ENCODE data around the gene TRIM44.

The TRIM44 gene

DNA sequence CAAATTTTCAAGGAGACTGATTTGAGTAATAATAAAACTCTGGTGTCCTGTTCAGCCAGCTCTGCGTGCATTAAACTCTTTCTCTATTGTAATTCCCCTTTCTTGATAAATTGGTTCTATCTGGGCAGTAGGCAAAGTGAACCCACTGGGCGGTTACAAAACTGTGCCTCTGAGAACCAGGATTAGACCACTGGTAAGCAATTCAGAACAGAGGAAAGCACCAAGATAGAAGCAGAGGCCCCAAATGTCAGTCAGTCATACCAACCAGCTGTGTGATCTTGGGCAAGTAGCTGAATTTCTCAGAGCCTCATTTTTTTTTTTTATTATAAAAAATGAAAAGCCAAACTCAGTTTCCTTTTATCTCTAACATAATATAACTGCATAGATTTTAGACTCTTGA, 54.9 kb downstream of the TRIM44 start:
- no peak for DNase-seq (ENCODE audit: low spot score)

DNA sequence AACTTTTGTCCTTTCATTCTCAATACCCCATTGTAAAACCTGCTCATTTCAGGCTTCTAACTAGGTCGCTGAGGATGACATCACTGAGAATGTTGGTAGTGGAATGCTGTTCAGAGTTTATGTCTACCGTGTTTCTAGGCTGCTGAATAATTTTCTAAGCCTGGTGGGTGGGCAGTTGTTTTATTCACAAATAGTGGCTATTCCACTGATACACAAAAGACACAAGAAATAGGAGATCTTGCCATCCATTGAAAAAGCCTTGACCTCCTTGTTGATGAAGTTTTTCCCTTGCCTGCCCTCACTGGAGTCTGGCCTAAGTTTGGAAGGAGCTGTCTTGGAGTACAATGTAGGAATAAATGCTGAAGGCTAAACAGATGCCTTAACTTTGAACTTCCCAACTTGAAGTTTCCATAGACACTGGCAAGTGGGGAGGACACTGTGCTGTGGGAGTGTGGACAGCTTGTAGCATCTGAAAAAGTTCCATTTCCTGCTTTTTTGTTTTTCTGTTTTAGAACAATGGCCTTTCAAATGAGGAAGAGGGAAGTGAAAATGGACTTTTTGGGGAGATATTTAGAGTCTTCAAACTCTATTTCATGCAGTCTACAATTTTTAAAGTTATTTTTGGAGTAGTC, 59.2 kb downstream of the TRIM44 start:
- no peak for DNase-seq (ENCODE audit: low spot score)

DNA sequence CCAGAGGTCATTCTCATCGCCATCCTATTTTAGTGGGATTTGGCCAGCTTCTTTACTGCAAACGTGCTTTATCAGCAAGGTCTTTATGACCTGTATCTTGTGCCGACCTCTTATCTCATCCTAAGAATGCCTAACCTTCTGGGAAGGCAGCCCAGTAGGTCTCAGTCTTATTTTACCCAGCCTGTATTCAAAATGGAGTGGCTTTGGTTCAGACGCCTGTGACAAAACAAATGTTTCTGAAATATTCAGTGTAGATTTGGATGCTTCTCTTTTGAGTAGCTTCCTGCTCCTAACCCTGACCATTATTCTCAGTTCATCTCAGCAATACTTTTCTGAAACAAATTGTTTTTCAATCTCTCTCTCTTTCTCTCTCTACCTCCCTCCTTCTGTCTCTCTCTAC, 60.1 kb downstream of the TRIM44 start:
- no peak for DNase-seq (ENCODE audit: low spot score)

DNA sequence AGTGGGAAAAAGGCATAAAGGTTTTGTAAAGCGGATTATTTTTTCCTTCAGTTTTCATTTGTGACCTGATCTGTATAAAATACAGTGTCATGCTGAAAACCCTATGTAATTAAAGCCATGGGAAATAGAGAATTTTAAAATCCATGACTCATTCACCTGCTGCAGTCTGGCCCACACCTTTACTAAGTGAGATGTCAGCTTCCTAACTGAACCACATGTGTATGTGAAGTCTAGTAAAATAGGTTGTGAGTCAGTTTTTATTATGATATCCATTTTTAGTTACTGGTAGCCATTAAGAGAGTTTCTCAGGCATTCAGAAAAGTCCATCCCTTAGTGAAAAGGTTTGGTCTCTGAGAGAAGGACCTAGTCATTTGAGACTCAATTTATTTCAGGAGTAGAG, 60.9 kb downstream of the TRIM44 start:
- DNase-seq (ENCODE audit: low spot score), result no peak

DNA sequence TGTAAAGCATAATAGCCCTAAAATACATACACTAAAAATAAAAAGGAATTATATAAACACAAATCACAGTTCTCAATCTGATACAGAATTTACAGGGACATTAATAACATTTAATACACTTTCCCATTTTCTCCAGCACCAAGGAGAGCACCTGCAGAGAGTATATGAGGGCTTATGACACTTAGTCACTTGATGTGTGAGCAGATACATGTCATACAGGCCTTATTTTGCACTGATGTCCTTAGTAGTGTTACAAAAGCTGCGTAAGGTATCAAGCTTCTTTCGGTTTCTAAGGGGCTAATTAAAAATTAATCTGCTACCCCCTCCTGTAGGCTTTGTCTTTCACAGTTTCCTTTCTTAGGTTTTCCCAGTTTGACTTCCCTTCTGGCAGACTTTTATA, 61.3 kb downstream of the TRIM44 start:
- no peak for DNase-seq (ENCODE audit: low spot score)

DNA sequence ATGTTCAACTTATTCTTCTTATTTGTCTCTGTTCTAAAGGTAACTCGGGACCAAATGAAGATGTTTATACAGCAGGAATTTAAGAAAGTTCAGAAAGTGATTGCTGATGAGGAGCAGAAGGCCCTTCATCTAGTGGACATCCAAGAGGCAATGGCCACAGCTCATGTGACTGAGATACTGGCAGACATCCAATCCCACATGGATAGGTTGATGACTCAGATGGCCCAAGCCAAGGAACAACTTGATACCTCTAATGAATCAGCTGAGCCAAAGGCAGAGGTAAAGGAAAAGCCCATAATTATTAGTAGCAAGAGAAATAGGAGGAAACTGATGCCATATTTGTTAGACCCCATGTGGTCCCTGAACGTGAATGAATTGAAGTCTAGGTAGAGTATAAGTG, 63.3 kb downstream of the TRIM44 start:
- DNase-seq (ENCODE audit: low spot score), result peak; percentile 32

DNA sequence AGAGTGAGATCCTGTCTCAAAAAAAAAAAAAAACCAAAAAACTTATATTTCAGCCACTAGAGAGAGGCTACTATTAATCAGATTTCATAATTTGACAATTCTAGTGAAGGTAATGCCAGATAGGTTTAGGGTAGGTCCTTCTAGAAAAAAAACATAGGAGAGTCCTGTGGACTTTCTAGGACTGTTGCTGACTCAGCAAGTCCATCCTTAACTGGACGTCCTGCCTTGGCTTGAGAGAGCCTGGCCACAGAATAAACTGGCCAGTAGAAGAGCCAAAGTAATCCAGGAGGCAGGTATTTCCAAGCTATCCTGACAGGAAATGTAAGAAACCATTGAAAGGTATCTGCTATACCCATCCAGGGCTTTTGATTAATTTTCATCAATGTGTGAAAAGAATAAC, 64.6 kb downstream of the TRIM44 start:
- DNase-seq (ENCODE audit: low spot score), result no peak

DNA sequence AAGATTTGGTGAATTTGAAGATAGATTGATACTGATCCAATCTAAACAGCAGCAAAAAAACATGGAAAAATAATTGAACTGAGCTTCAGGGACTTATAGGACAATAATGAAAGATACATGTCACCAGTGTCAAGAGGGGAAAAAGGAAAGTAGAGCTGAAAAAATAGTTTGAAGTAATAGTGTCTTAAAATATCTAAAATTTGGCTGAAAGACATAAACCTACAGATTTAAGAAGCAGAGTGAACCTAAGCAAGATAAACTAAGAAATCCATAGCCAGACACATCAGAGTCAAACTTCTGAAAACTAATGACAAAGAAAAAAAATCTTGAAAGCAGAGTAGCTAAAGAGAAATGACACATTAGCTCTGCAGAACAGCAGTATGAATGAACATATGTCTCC, 67.7 kb downstream of the TRIM44 start:
- DNase-seq (ENCODE audit: low spot score), result no peak

DNA sequence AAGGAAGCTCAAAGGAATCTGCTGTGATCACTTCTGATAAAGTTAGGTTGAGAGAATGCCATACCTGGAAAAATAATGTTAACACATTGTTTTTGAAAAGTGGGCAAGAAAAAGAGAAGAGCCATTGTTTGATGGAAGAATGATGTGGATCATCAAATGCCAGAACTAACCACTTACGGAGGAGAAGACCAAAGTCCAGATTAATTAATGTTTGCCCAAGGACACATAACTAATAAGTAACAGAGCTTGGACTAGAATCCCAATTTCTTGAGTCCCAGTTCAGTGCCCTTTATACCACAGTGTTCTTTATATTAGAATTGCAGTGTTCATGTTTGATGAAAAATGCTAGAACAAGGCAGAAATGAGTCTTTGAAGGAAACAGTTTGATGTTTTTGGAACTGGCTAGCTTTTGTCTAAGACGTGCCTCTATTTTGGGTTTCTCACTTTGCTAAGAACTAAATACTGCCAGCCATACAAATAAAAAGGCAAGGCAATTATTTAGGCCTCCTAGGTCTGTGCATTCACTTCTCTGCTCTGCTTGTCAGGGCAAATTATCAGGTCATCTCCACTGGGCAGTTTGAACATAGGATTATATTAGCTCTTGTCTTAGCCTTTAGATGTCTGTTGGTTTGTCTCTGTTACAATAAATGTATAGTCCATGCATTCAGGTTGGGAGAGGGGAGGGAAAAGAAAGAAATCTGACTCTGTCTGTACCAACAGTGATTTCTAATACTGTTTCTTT, 72.3 kb downstream of the TRIM44 start:
- no peak for DNase-seq (ENCODE audit: low spot score)

DNA sequence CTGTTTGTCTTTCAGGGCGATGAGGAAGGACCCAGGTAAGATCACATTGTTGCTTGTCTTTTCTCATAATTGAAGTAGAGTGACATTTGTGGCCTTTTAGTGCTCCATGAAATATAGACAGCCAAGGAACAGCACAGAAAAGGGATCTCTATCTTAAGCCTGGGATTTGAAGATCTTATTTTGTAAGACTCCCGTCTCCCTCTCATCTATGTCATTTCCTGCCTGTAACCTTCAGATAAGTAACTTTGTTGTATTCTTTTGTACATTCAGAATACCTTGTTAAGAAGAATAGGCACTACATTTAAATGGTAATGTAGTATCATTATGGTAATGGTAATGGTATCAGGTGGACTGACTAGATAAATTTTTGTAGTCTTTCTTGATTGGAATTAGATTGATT, 72.8 kb downstream of the TRIM44 start:
- no peak for DNase-seq (ENCODE audit: low spot score)

DNA sequence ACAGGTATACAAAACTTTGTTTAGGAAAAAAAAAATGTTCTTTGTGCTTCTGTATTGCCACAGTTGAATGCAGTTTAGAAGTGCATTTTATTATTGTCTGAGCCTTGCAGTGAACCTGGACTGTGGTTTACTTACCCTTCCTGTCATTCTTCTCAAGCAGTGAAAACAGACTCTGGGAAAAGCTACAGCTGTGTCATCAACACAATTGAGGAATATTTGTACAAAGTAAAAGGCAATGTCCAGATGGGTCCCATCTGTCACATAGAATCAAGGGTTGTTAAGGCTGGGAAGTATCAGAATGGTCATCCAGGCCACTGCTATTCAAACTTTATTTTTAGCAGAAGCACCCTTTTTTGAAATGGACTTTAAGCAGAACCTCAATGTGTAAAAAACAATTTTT, 73.3 kb downstream of the TRIM44 start:
- DNase-seq (ENCODE audit: low spot score), result no peak

DNA sequence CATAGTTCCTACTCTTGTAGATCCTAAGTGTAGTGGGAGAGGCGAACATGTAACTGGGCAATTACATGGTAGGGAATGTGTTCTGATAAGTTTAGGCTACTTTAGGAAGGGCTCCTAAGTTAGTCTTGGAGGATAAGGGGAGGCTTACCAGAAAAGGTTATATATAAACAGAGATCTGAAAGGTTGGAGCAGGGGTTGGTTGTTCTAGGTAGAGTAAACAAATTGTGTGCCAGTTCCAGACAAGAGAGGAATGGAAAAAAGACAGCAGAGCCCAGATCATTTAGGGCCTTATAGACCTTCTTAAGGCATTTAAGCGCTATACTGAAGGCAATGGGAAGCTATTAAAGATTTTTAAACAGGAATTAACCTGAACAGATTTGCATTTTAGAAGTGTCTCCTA, 74.4 kb downstream of the TRIM44 start:
- DNase-seq (ENCODE audit: low spot score), result no peak

DNA sequence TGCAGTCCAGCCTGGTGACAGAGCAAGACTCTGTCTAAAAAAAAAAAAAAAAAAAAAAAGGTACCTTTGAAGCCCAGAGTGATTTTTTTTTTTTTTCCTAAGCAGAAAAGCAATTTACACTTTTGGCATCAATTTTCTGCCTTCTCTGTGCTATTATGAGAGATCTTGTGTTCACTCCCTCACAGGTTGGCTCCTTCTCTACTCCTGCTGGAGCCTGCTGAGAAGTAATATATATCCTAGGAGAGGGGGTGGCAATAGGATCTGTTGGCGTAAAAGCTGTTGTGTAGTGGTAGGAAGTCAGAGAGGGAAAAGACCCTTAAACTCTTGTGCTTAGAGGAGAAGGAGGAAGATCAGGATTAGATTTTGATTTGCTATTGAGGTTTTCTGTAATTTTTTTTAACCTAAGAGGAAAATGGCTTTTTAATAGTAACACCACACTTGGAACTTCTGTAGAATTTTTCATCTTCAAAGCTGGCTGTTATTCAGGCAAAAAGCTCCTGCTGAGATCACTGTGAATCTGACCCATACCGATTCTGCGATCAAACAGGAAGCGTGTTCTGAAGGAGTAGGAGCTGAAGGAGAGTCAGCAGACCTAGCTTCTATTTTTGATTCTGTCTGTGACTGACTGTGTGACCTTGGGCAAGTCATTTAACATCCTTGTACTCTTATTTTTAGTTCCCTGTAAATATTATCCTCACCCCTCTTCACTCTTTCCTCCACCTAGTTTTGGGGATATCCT, 77.7 kb downstream of the TRIM44 start:
- no peak for DNase-seq (ENCODE audit: low spot score)

DNA sequence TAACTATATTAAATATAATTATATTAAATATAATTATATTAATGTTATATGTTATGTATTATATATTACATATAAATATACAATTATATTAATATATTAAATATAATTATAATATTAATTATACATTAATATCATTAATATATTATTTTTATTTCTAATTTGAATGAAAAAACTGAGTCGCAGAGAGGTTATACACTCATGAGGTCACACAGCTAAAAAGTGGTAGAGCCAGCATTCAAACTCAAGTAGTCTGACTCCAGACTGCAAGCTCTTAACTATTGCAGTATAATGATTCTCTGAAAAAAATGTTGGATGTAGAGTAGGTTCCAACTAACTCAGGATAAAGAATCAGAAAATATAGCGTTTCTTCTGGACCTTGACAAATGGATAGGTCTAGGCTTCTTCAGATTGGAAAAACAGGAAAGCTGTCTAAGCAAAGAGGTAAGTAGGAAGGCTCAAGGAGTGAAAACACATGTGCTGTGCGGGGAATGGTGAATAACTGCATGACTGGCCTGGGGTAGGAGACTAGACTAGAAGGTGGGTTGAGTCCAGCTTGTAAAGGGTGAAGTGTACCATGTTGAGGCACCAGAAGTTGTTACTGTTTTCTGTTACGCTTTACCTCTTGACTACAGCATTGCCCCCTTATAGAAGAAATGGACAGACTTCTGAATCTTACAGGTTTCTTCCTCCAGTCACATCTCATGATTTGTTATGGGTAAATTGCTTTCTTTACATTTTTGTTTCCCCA, 80.3 kb downstream of the TRIM44 start:
- no peak for DNase-seq (ENCODE audit: low spot score)

DNA sequence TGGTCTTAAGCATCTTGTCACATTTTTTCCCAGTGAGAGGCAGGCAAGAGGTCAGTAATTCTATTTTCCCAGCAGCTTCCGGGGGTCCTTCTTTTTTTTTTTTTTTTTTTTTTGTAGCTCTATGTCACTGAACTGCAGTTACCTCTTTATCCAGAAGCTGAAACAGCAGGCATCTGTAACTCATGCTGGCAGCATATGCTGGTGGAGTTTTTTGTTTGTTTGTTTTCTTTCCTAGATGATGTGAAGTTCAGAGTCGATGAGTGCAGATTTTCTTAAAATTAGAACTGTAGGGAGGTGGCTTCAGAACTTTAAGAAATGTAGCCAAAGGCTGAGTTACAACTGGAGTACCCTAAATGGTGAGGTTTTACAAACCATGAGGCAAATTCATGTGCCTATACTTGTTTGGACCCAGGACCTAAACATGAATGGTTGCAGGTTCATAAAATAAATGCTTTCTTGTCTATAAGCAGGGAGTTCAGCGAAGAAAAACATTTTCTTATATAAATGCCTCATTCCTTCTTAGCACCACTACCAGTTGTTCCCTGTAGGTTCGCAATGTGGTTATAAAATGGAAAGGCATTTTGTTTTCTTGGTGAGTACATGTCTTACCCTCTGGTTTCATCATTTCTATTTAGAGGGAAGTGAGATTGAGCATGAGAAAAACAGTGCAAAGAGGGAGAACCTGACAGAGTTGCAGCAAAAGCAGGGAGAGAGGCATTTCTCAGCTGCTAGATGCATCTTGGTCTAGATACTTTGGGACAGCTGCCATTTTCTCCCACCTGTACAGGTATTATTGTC, 84.0 kb downstream of the TRIM44 start:
- DNase-seq (ENCODE audit: low spot score), result no peak

DNA sequence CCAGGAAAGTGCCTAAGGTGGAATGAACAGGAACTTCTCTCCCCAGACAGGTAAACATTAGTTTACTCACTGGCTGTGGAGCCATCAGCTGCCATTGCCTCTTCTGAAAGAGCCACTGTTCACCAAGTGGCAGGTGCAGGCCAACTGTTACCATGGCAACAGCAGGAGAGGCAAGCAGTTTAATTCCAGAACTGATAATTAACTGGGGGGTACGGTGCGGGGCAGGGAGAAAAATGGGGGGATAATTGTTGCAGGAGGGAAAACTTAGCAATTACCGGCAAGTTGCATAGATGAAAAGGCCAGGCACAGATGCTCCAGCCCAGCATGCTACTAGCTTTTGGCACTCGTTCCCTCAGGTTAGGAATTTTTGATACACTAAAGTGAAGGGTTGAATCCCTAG, 85.1 kb downstream of the TRIM44 start:
- no peak for DNase-seq (ENCODE audit: low spot score)

DNA sequence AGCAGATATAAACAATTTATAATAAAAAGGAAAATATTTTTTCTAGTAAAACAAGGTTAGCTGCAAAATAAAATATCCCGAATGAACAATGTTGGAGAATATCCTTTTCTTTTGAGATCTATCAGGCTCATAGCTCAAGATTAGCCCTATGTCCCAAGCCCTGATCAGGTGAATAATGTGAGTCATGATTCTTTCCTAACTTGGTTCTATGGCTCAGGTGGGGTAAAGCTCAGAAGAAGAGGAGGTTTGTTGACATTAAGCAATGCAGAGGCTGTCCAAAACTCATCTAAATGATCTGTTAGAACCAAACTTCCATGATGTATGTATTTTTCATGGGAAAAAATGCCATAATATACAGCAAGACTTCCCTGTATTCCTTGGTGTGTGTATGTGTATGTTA, 86.1 kb downstream of the TRIM44 start:
- no peak for DNase-seq (ENCODE audit: low spot score)

DNA sequence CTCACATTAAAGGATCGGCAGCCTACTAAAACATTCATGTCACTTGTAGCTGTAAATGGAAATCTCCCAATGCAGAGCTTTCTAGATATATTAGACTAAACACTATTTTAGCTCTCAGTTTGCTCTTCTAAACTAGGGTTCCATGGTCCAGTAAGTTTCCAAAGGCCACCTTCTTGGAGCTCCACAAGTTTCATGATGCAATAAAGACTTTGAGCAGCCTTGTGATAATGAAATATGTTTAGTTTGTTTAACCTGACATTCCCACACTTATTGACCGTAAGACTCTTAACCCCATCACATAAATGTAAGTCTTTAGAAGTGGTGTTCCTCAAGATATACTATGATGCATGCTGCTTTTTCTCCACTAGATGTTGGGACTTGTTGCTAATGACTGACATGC, 87.7 kb downstream of the TRIM44 start:
- no peak for DNase-seq (ENCODE audit: low spot score)

DNA sequence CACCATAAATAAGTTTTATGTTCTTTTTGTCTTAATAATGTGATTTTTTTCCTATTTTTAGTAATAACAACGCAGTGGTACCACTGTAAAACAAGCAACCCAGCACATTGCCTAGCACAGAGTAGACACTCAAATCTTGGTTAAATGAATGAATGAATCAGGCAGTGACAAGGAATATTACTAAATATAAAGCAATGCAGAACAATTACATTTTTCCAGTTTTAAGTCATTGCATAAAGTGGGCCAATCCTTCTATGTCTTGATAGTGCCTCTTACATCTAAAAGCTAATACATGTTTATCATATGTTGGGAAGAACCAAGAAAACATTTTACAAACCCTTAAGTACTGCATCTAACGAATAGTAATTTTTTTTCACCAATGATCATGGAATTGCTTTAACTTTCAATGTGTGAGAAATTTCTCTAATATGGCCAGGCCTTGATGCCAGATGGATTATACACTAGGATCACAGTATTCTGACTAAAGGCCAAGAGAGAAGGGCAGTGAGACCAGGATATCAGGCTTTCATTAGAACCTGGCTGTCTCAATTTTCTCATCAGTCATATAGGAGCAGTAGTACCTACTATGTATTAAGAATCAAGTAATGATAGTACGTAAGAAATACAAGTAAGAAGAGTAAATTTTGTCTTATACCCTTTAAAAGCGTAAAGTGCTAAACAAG, 88.5 kb downstream of the TRIM44 start:
- DNase-seq (ENCODE audit: low spot score), result no peak

DNA sequence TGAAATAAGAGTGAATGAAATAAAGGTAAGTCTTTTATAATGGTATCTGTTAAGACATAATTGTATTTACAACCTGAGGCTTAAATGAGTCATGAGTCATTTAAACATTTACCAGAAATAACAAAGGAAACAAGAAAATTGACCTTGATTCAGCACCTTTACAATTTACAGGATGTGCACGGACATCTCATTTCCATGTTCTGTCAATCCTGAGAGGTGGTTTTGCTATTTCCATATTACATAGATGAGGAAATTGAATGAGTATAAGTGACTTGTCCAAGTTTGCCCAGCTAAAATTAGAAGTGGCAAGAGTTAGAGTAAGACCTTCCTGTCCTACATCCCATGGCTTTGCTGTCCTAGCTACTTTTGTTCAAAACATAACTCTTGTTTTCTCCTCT, 89.1 kb downstream of the TRIM44 start:
- no peak for DNase-seq (ENCODE audit: low spot score)

DNA sequence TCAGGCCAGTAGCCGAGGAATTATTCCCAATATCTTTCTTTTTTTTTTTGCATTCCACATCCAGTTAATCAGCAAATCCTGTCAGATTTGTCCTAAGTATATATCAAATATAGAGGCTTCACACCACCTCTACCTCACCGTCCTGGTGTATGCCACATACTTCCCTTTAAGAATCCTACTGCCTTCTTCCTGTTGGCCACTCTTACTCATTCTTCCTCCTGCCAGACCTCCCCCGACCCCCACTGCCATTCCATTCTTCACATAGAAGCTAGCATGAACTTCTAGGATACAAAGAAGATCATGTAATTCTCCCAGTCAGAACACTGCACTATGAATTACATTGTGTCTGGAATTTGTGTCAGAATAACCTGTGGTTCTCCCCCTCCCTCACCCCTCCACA, 89.5 kb downstream of the TRIM44 start:
- DNase-seq (ENCODE audit: low spot score), result no peak
